GM12872 (cell line): ENCODE measurements around the gene NLE1.

Experiments
- CTCF ChIP-seq: IDR thresholded peaks from 3 replicates; pipeline ENCODE4 v1.5.1; 2011; ENCODE audit warnings: low read depth, mild to moderate bottlenecking, low read length, moderate library complexity; ENCODE audit not compliant: insufficient read depth

Gene NLE1

GRCh38 chr17:35147375-35147905 lies 5.3 kb upstream of the NLE1 start, which contains the start of gene UNC45B:
TSS of gene UNC45B (plus strand) at chr17:35147817. CDS start at chr17:35148264, 447 bp downstream.
- TF ChIP-seq CTCF: no peak

GRCh38 chr17:35146214-35146833 lies 4.2 kb upstream of the NLE1 start:
- no peak for TF ChIP-seq CTCF

GRCh38 chr17:35144840-35145239 lies 2.7 kb upstream of the NLE1 start:
- TF ChIP-seq CTCF: no peak

- no peak for TF ChIP-seq CTCF
Measured at GRCh38 chr17:35142467-35142796, 329 bp upstream of the NLE1 start.

GRCh38 chr17:35138218-35138617 lies 3.9 kb downstream of the NLE1 start:
- TF ChIP-seq CTCF: no peak

GRCh38 chr17:35135322-35135721 lies 6.8 kb downstream of the NLE1 start:
- no peak for TF ChIP-seq CTCF

- no peak for TF ChIP-seq CTCF
Measured at GRCh38 chr17:35132816-35133550, 9.1 kb downstream of the NLE1 start.
